K562 (cell line): ENCODE results near the gene PHKG1. TPM values are rescaled to one million over a fixed set of nuclear protein-coding genes. Genes with fewer than 3 reads are reported as not detected.

Experiments used
- CREB1 ChIP-seq, 2 experiments: sonication (generic) in 1 of 2; formaldehyde crosslinking in 1 of 2; IDR thresholded peaks; 2 replicates each; pipeline versions ENCODE4 v1.6.1 to v1.8.0; 2012 to 2022; ENCODE audit warnings: inconsistent platforms in 1 of 2, mild to moderate bottlenecking in 1 of 2, missing genetic modification reagents in 1 of 2, moderate library complexity in 1 of 2
- ELK1 ChIP-seq: sonication (generic); formaldehyde crosslinking; IDR thresholded peaks from 2 replicates; pipeline ENCODE4 v1.8.1; 2022; ENCODE audit warnings: missing genetic modification reagents
- EP400 ChIP-seq: fragments of 450-650 bp; IDR thresholded peaks from 2 replicates; pipeline ENCODE4 v1.6.1; 2017; ENCODE audit warnings: antibody characterized with exemption, mild to moderate bottlenecking, moderate library complexity
- EWSR1 ChIP-seq: fragments of 450-650 bp; IDR thresholded peaks from 2 replicates; pipeline ENCODE4 v1.6.1; 2018; ENCODE audit warnings: borderline replicate concordance, mild to moderate bottlenecking, low read depth, moderate library complexity; ENCODE audit not compliant: partially characterized antibody
- HNRNPL ChIP-seq: fragments of 200-400 bp; formaldehyde crosslinking; IDR thresholded peaks from 2 replicates; pipeline ENCODE4 v1.6.1; 2017; ENCODE audit warnings: low read depth, mild to moderate bottlenecking, low read length
- KAT7 ChIP-seq: sonication (generic); formaldehyde crosslinking; IDR thresholded peaks from 2 replicates; pipeline ENCODE4 v1.8.0; 2022; ENCODE audit warnings: missing genetic modification reagents, mild to moderate bottlenecking, borderline replicate concordance
- KLF16 ChIP-seq: IDR thresholded peaks from 2 replicates; pipeline ENCODE4 v1.6.1; 2016; ENCODE audit warnings: antibody characterized with exemption
- MYC ChIP-seq, 2 experiments: fragments of 250-450 bp in 1 of 2; sonication (Bioruptor Pico) in 1 of 2; IDR thresholded peaks; 2 replicates each; pipeline versions ENCODE4 v1.5.1 to v1.6.1; 2012 to 2021; ENCODE audit warnings: low read depth in 2 of 2, borderline replicate concordance in 1 of 2, improper control_type of control experiment in 1 of 2, low read length in 1 of 2, mild to moderate bottlenecking in 1 of 2, moderate library complexity in 1 of 2
- NBN ChIP-seq: fragments of 450-650 bp; IDR thresholded peaks from 2 replicates; pipeline ENCODE4 v1.6.1; 2016; ENCODE audit warnings: low read depth, mild to moderate bottlenecking
- NCOA6 ChIP-seq: fragments of 450-650 bp; IDR thresholded peaks from 2 replicates; pipeline ENCODE4 v1.6.1; 2017; ENCODE audit warnings: mild to moderate bottlenecking
- NFIX ChIP-seq: fragments of 250-450 bp; sonication (Bioruptor Pico); IDR thresholded peaks from 2 replicates; pipeline ENCODE4 v1.4.0; 2020; ENCODE audit warnings: low read depth, mild to moderate bottlenecking, moderate library complexity
- NFYB ChIP-seq: IDR thresholded peaks from 2 replicates; pipeline ENCODE4 v1.6.1; 2011; ENCODE audit warnings: mild to moderate bottlenecking, moderate library complexity; ENCODE audit not compliant: insufficient read length; ENCODE audit errors: extremely low read depth
- PHF8 ChIP-seq: fragments of 200-600 bp; sonication (generic); IDR thresholded peaks from 2 replicates; pipeline ENCODE4 v1.6.1; 2012; ENCODE audit warnings: mixed run types, mild to moderate bottlenecking, inconsistent platforms, low read length, moderate library complexity, borderline replicate concordance
- RBBP5 ChIP-seq: fragments of 200-600 bp; sonication (generic); IDR thresholded peaks from 2 replicates; pipeline ENCODE4 v1.6.1; 2012; ENCODE audit warnings: borderline replicate concordance, mild to moderate bottlenecking, low read length, control low read depth, inconsistent platforms; ENCODE audit not compliant: insufficient read depth, poor library complexity, severe bottlenecking
- SNIP1 ChIP-seq: fragments of 450-650 bp; IDR thresholded peaks from 2 replicates; pipeline ENCODE4 v1.7.1; 2017; ENCODE audit warnings: low read depth, mild to moderate bottlenecking
- TFE3 ChIP-seq: fragments of 450-650 bp; formaldehyde crosslinking; IDR thresholded peaks from 2 replicates; pipeline ENCODE4 v1.4.0; 2020; ENCODE audit warnings: mild to moderate bottlenecking, mixed read lengths
- TOE1 ChIP-seq, 2 experiments: fragments of 450-650 bp in 1 of 2; sonication (generic) in 1 of 2; formaldehyde crosslinking in 1 of 2; IDR thresholded peaks; 2 replicates each; pipeline versions ENCODE4 v1.7.1 to v1.8.0; 2016 to 2022; ENCODE audit warnings: borderline replicate concordance in 2 of 2, mild to moderate bottlenecking in 2 of 2, antibody characterized with exemption in 1 of 2, inconsistent platforms in 1 of 2, low read depth in 1 of 2, missing genetic modification reagents in 1 of 2, moderate library complexity in 1 of 2
- ZBTB33 ChIP-seq: sonication (generic); formaldehyde crosslinking; IDR thresholded peaks from 2 replicates; pipeline ENCODE4 v1.8.1; 2023; ENCODE audit warnings: mild to moderate bottlenecking, missing genetic modification reagents
- ZC3H4 ChIP-seq: sonication (generic); formaldehyde crosslinking; IDR thresholded peaks from 2 replicates; pipeline ENCODE4 v1.9.0; 2021; ENCODE audit warnings: missing genetic modification reagents, borderline replicate concordance
- ZNF282 ChIP-seq: sonication (generic); formaldehyde crosslinking; IDR thresholded peaks from 2 replicates; pipeline ENCODE4 v1.8.1; 2023; ENCODE audit warnings: missing genetic modification reagents
- ZNF695 ChIP-seq: fragments of 450-650 bp; formaldehyde crosslinking; IDR thresholded peaks from 2 replicates; pipeline ENCODE4 v1.4.0; 2020; ENCODE audit warnings: mild to moderate bottlenecking, moderate library complexity
- ZNF778 ChIP-seq: fragments of 450-650 bp; formaldehyde crosslinking; IDR thresholded peaks from 2 replicates; pipeline ENCODE4 v1.4.0; 2020; ENCODE audit warnings: mild to moderate bottlenecking, moderate library complexity
- polyA plus RNA-seq, 8 experiments: library from polyadenylated mRNA; depleted of rRNA in 4 of 8; stranded (reverse) in 5 of 8; unstranded in 3 of 8; fragments of >200 nt; fragmentation: Nextera tagmentation in 2 of 8; fragmentation: Illumina TruSeq in 1 of 8; extraction: Ambion mirVana in 2 of 8; extraction: Trizol in 1 of 8; gene quantifications; 2 replicates each; pipeline versions ENCODE4 v1.2.1 to v1.2.3, GENCODE V29; 2011 to 2014; ENCODE audit warnings: inconsistent platforms in 1 of 8, missing spikeins in 1 of 8
- total RNA-seq, 7 experiments: library from RNA; depleted of rRNA in 6 of 7; stranded (reverse); fragments of >200 nt in 6 of 7; fragmentation: Illumina TruSeq in 2 of 7; extraction: Trizol in 2 of 7; gene quantifications; 2 replicates each; pipeline versions ENCODE4 v1.2.1 to v1.2.3, GENCODE V29; 2011 to 2021; ENCODE audit warnings: low replicate concordance in 1 of 7

PHKG1 gene
- total and polyA plus RNA-seq, 9 of the 15 experiments (the other 6 are each of a cell fraction or from before 2014, with no cell fraction given), result 0.10 to 0.83 (median 0.46) TPM

DNA sequence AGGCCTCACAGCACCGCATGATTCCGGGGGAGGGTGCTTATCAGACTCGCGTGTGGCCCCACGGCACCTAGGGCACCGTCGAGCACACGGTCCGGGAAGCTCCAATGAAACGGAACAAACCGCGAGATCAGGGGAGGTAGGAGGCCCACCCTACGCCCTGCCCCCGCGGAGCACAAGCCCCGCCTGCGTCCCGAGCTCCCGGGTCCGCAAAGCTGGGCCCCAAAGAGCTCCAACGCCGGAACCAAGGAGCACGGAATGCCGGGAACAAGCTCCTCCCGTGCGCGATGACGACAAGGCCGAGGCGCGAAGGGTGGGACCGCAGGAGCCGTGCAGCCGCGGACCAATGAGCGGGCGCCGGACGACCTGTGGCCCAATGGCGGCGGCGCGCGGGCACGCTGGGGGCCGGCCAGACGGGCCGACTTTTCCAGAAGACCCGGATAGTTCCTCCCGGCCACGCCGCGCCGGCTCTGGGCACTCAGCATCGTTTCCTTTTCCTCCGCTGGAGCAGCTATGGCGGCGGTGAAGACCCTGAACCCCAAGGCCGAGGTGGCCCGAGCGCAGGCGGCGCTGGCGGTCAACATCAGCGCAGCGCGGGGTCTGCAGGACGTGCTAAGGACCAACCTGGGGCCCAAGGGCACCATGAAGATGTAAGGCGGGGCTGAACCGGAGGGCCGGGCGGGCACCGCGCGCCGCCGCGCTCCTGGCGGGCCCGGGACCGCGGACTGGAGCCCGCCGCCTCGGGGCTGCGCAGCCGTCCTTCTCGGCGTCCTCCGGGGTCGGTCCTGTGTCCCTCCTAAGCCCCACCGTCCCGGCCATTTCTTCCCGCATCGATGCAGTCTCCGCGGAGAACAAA lies 41.2 kb downstream of the PHKG1 start, which contains the start of the genes CCT6A and PSPH (continued):
- TF ChIP-seq ZNF695, result no peak
- peak; percentile 91 for TF ChIP-seq EP400
- peak; percentile 80 for TF ChIP-seq CREB1 (IDR thresholded peaks at IDR 0.05)
- TF ChIP-seq CREB1 (CRISPR knock-in tag; IDR thresholded peaks at IDR 0.05), result peak; percentile 88
- peak; percentile 76 for TF ChIP-seq PHF8
- TF ChIP-seq KLF16, result no peak
- no peak for TF ChIP-seq TOE1 (IDR thresholded peaks at IDR 0.05; ENCODE audit: borderline replicate concordance)
- TF ChIP-seq TOE1 (CRISPR knock-in tag; IDR thresholded peaks at IDR 0.05; ENCODE audit: borderline replicate concordance, low read depth), result no peak
- TF ChIP-seq RBBP5, result peak; percentile 48
- TF ChIP-seq TFE3 (CRISPR knock-in tag), result no peak
- TF ChIP-seq NFIX, result no peak
- peak; percentile 89 for TF ChIP-seq MYC (IDR thresholded peaks at IDR 0.05; ENCODE audit: low read depth, low read length)
- TF ChIP-seq MYC (CRISPR knock-in tag; IDR thresholded peaks at IDR 0.05; ENCODE audit: borderline replicate concordance, low read depth), result no peak; the same call in 1 of the 2 replicates
- TF ChIP-seq KAT7 (CRISPR knock-in tag), result no peak
- TF ChIP-seq ELK1 (CRISPR knock-in tag), result no peak
- 0 out of 2 replicates have a peak, but pooled peaks have one; percentile 18 for TF ChIP-seq ZBTB33 (CRISPR knock-in tag)
- TF ChIP-seq ZNF778 (CRISPR knock-in tag), result no peak
- TF ChIP-seq HNRNPL, result peak; percentile 78; the same call in 1 of the 2 replicates
- TF ChIP-seq NFYB, result peak; percentile 93
- TF ChIP-seq ZC3H4 (CRISPR knock-in tag), result no peak
- TF ChIP-seq ZNF282 (CRISPR knock-in tag), result no peak
- TF ChIP-seq NCOA6, result peak; percentile 68
- TF ChIP-seq NBN, result no peak; the same call in 1 of the 2 replicates
- TF ChIP-seq EWSR1, result no peak
- no peak for TF ChIP-seq SNIP1
